HepG2 (cell line): ENCODE measurements around the gene AAGAB. TPM values are rescaled to one million over a fixed set of nuclear protein-coding genes. Genes with fewer than 3 reads are reported as not detected.

Source experiments
- BORCS8-MEF2B ChIP-seq: sonication (generic); formaldehyde crosslinking; IDR thresholded peaks from 2 replicates; pipeline ENCODE4 v1.8.0; 2022; ENCODE audit warnings: mild to moderate bottlenecking, missing genetic modification reagents
- GATAD2A ChIP-seq: IDR thresholded peaks from 2 replicates; pipeline ENCODE4 v1.6.1; 2016
- HNRNPLL ChIP-seq: fragments of 200-400 bp; formaldehyde crosslinking; IDR thresholded peaks from 2 replicates; pipeline ENCODE4 v1.6.1; 2017; ENCODE audit warnings: mild to moderate bottlenecking, low read depth, low read length; ENCODE audit not compliant: poor library complexity, severe bottlenecking
- MEIS2 ChIP-seq: sonication (generic); formaldehyde crosslinking; IDR thresholded peaks from 2 replicates; pipeline ENCODE4 v1.9.0; 2021; ENCODE audit warnings: mild to moderate bottlenecking, missing genetic modification reagents
- MNT ChIP-seq: fragments of 450-650 bp; IDR thresholded peaks from 2 replicates; pipeline ENCODE4 v1.6.1; 2016
- THAP9 ChIP-seq: sonication (generic); formaldehyde crosslinking; IDR thresholded peaks from 2 replicates; pipeline ENCODE4; 2020; ENCODE audit warnings: missing genetic modification reagents, mild to moderate bottlenecking, borderline replicate concordance
- XBP1 ChIP-seq: sonication (generic); formaldehyde crosslinking; IDR thresholded peaks from 2 replicates; pipeline ENCODE4 v1.5.0; 2020; ENCODE audit warnings: missing genetic modification reagents
- ZFP90 ChIP-seq: sonication (generic); formaldehyde crosslinking; IDR thresholded peaks from 2 replicates; pipeline ENCODE4 v1.8.0; 2022; ENCODE audit warnings: missing genetic modification reagents, mild to moderate bottlenecking, inconsistent platforms, borderline replicate concordance
- ZKSCAN8 ChIP-seq: IDR thresholded peaks from 2 replicates; pipeline ENCODE4 v1.6.1; 2016; ENCODE audit warnings: borderline replicate concordance, missing genetic modification reagents, missing compliant biosample characterization
- ZNF232 ChIP-seq: sonication (generic); formaldehyde crosslinking; IDR thresholded peaks from 2 replicates; pipeline ENCODE4 v1.4.0; 2020; ENCODE audit warnings: missing genetic modification reagents, borderline replicate concordance
- ZNF781 ChIP-seq: sonication (generic); formaldehyde crosslinking; IDR thresholded peaks from 2 replicates; pipeline ENCODE4 v1.5.1; 2020; ENCODE audit warnings: borderline replicate concordance, mild to moderate bottlenecking, missing genetic modification reagents; ENCODE audit errors: not compliant biosample characterization
- ZUFSP ChIP-seq: sonication (generic); formaldehyde crosslinking; IDR thresholded peaks from 2 replicates; pipeline ENCODE4 v1.9.0; 2021; ENCODE audit warnings: missing genetic modification reagents, mild to moderate bottlenecking, borderline replicate concordance
- polyA plus RNA-seq, 8 experiments: library from polyadenylated mRNA; depleted of rRNA in 3 of 8; stranded (reverse) in 7 of 8; unstranded in 1 of 8; fragments of >200 nt; fragmentation: Illumina TruSeq in 4 of 8; extraction: Trizol in 4 of 8; gene quantifications; 2 replicates each; pipeline versions ENCODE4 v1.2.1 to v1.2.3, GENCODE V29; 2011 to 2016; ENCODE audit warnings: low read depth in 4 of 8, missing spikeins in 1 of 8, mixed read lengths in 1 of 8; ENCODE audit not compliant: insufficient read depth in 1 of 8
- total RNA-seq, 5 experiments: library from RNA; depleted of rRNA; stranded (reverse); fragments of >200 nt; fragmentation: Illumina TruSeq; extraction: Trizol; gene quantifications; 2 replicates each; pipeline ENCODE4 v1.2.3, GENCODE V29; 2016; ENCODE audit warnings: low read depth in 1 of 5
- TF ChIP-seq, protein P1 (sequence below): sonication (generic); formaldehyde crosslinking; IDR thresholded peaks from 2 replicates; pipeline ENCODE4 v1.5.0; 2020; ENCODE audit warnings: mild to moderate bottlenecking, missing genetic modification reagents, borderline replicate concordance
- TF ChIP-seq, protein P2 (sequence below): IDR thresholded peaks from 2 replicates; pipeline ENCODE4 v1.6.1; 2016; ENCODE audit warnings: missing compliant biosample characterization, missing genetic modification reagents, borderline replicate concordance

AAGAB gene
- total and polyA plus RNA-seq, 2 of the 13 experiments (the other 11 are each of a cell fraction or from before 2014, with no cell fraction given), result 8.0 to 34.9 TPM

- TF ChIP-seq, protein P1, sequence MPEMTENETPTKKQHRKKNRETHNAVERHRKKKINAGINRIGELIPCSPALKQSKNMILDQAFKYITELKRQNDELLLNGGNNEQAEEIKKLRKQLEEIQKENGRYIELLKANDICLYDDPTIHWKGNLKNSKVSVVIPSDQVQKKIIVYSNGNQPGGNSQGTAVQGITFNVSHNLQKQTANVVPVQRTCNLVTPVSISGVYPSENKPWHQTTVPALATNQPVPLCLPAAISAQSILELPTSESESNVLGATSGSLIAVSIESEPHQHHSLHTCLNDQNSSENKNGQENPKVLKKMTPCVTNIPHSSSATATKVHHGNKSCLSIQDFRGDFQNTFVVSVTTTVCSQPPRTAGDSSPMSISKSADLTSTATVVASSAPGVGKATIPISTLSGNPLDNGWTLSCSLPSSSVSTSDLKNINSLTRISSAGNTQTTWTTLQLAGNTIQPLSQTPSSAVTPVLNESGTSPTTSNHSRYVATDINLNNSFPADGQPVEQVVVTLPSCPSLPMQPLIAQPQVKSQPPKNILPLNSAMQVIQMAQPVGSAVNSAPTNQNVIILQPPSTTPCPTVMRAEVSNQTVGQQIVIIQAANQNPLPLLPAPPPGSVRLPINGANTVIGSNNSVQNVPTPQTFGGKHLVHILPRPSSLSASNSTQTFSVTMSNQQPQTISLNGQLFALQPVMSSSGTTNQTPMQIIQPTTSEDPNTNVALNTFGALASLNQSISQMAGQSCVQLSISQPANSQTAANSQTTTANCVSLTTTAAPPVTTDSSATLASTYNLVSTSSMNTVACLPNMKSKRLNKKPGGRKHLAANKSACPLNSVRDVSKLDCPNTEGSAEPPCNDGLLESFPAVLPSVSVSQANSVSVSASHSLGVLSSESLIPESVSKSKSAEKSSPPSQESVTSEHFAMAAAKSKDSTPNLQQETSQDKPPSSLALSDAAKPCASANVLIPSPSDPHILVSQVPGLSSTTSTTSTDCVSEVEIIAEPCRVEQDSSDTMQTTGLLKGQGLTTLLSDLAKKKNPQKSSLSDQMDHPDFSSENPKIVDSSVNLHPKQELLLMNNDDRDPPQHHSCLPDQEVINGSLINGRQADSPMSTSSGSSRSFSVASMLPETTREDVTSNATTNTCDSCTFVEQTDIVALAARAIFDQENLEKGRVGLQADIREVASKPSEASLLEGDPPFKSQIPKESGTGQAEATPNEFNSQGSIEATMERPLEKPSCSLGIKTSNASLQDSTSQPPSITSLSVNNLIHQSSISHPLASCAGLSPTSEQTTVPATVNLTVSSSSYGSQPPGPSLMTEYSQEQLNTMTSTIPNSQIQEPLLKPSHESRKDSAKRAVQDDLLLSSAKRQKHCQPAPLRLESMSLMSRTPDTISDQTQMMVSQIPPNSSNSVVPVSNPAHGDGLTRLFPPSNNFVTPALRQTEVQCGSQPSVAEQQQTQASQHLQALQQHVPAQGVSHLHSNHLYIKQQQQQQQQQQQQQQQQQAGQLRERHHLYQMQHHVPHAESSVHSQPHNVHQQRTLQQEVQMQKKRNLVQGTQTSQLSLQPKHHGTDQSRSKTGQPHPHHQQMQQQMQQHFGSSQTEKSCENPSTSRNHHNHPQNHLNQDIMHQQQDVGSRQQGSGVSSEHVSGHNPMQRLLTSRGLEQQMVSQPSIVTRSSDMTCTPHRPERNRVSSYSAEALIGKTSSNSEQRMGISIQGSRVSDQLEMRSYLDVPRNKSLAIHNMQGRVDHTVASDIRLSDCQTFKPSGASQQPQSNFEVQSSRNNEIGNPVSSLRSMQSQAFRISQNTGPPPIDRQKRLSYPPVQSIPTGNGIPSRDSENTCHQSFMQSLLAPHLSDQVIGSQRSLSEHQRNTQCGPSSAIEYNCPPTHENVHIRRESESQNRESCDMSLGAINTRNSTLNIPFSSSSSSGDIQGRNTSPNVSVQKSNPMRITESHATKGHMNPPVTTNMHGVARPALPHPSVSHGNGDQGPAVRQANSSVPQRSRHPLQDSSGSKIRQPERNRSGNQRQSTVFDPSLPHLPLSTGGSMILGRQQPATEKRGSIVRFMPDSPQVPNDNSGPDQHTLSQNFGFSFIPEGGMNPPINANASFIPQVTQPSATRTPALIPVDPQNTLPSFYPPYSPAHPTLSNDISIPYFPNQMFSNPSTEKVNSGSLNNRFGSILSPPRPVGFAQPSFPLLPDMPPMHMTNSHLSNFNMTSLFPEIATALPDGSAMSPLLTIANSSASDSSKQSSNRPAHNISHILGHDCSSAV (CRISPR knock-in tag), result no peak
- TF ChIP-seq GATAD2A (CRISPR knock-in tag) (no peak), ZFP90 (CRISPR knock-in tag) (no peak), MNT (no peak), THAP9 (no peak), ZKSCAN8 (CRISPR knock-in tag) (no peak), BORCS8-MEF2B (CRISPR knock-in tag) (no peak), HNRNPLL (no peak), XBP1 (no peak), ZUFSP (CRISPR knock-in tag) (no peak), ZNF232 (no peak), ZNF781 (no peak), MEIS2 (CRISPR knock-in tag) (no peak)
- TF ChIP-seq, protein P2, sequence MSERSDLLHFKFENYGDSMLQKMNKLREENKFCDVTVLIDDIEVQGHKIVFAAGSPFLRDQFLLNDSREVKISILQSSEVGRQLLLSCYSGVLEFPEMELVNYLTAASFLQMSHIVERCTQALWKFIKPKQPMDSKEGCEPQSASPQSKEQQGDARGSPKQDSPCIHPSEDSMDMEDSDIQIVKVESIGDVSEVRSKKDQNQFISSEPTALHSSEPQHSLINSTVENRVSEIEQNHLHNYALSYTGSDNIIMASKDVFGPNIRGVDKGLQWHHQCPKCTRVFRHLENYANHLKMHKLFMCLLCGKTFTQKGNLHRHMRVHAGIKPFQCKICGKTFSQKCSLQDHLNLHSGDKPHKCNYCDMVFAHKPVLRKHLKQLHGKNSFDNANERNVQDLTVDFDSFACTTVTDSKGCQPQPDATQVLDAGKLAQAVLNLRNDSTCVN, result no peak
These were observed 26.6 kb downstream of the AAGAB start (continued) for GRCh38 chr15:67227846-67228245.
